SIG-M5 (cell line): ENCODE data around the gene IL1A.
"Not testable (repeated sequence)": the region's sequence is repeated elsewhere in the genome, so short reads cannot be mapped to it uniquely, and the experiment has no call there.

Source experiments
- DNase-seq: peaks from one replicate; lab custom pipeline; 2025; lab: John Stamatoyannopoulos, UW

Gene IL1A, protein sequence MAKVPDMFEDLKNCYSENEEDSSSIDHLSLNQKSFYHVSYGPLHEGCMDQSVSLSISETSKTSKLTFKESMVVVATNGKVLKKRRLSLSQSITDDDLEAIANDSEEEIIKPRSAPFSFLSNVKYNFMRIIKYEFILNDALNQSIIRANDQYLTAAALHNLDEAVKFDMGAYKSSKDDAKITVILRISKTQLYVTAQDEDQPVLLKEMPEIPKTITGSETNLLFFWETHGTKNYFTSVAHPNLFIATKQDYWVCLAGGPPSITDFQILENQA

DNA sequence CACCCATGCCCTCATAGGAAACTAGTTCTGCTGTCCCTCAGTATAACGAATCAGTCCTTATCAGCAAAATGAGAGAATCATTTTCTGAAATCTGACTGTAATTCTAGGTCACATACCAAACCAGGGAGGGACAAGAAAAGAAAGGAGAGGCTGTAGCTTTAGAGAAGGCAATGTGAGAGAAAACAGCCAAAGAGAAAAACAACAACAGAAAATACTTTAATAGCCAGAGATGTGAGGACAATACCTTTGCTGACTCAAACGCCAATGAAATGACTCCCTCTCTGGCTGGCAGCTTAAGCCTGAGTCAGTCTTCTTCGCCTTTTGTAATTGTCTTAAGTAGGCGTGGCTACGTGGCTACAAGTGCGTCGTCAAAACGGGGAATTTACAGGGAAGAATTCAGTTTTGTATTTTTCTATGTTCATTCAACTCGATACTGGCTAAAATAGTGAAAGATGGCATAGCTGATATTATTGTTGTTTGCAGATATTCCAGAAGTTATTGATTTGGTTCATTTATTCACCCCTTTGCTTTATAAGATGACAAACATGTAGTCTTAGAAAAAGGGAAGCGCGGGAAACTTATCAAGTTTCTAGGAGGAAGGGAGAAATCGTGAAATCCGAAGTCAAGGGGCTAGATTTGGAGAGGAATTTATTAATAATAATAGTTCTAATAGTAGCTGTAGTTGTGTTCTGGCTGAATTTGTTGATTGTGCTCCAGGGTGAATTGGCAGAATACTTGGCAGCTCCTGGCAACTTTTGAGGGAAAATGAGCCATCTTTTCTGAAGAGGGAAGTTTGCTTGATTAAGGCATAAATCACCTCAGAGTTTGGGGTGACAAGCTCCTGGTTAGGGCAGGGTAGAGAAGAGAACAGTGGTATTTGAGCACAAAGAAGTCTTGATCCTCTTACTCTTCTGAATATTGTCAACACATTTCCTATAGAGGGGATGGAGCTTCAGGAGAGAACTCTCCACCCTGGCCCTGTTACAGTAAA is at the start of gene IL1A:
Gene IL1A, minus strand, starts transcription at position 295 of the 991 bp plus-strand sequence. CDS start 723 bp downstream, outside the sequence.
- DNase-seq = peak; percentile 9

DNA sequence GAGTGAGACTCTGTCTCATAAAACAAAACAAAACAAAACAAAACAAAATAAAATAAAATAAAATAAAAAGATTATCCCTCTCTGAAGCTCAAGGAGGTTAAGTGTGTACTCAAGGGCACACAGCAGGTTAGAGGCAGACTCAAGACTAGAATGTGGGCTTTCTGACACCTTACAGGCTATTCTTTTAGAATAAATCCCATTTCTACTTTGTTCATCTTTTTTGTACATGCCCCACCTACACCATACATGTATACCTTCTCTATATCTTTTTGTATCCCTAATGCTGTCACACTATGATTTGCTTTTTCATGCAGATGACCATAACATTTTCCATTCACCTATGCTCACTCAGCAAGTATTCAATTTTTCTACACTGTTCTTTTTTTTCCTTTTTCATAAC is 49.7 kb upstream of the IL1A start:
- DNase-seq = no peak

GRCh38 chr2:112833639-112833931 is 49.3 kb upstream of the IL1A start:
- not testable (repeated sequence) for DNase-seq

DNA sequence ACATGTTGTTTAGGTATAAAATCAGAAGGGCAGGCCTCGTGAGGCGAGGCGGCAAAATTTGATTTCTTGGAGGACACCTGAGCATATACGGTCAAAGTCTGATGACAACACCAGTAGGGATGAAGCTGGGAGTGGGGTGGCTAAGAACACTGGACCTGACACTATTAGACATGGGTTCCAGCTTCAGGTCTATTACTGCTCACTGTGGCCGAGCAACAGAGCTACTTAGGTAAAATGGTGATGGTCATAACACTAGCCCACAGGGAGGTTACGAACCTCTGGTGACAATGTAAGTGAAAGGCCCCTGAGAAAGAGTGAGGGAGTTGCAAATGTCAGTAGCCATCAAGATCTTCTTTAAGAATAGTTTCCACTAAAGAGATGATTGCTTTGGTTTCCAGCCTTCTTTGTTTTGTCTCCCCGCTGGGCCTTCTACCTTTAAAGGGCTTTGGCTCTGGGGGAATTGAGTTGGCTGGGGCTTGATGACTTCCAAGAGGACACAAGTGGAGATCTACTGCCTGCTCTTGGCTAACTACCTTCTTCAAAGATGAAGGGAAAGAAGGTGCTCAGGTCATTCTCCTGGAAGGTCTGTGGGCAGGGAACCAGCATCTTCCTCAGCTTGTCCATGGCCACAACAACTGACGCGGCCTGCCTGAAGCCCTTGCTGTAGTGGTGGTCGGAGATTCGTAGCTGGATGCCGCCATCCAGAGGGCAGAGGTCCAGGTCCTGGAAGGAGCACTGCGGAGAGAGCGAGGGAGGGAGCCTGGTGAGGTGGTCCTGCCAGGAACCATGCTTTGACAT is 48.7 kb upstream of the IL1A start:
- DNase-seq = no peak

GRCh38 chr2:112831946-112832840 is 47.9 kb upstream of the IL1A start:
- no peak for DNase-seq

DNA sequence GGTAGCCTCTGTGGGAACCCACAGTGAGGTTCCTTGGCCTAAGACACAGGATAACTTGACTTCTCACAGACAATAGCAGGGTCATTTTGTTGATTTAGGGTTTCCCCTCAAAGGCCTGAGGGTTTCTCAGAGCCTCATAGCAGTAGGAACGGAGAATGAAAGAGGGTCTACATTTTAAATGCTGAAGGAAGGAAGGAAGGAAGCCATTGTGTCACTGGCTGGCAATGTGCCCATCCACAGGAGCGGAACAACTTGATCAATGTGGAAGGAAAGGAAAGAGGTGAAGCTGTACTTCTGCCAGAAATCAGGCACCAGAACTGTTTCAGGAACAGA is 47.2 kb upstream of the IL1A start:
- no peak for DNase-seq

DNA sequence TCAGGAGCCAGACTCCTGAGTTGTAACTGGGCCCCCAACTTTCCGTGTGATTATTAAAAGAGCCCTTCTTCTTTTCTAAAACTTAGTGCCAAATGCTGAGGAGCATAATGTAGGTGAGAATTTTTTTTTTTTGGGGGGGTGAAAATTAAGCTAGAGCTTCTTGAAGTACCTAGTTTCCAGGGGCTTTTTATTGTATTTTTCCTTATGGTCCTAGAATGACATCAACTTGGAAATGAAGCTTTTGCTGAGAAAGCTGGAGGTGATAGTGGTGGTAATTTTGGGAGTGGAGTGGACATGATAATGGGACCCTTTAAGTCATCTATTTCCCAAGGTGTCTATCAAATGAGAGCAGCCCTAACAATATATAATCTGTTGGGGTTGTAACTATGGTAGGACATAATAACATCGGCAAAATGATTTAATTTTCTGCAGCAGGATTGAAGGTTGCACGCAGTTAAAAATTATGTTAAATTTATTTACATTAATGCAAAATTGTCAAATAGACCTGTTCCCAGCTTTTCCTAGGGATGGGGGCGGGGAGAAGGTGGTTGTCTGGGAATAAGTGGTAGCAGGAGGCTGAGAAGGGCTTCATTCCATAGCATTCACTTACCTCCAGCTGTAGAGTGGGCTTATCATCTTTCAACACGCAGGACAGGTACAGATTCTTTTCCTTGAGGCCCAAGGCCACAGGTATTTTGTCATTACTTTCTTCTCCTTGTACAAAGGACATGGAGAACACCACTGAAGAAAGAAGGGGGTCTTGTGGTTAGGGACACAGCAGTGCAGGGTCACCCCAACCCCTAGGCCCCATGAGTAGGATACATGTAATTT is 46.6 kb upstream of the IL1A start:
- DNase-seq = no peak

DNA sequence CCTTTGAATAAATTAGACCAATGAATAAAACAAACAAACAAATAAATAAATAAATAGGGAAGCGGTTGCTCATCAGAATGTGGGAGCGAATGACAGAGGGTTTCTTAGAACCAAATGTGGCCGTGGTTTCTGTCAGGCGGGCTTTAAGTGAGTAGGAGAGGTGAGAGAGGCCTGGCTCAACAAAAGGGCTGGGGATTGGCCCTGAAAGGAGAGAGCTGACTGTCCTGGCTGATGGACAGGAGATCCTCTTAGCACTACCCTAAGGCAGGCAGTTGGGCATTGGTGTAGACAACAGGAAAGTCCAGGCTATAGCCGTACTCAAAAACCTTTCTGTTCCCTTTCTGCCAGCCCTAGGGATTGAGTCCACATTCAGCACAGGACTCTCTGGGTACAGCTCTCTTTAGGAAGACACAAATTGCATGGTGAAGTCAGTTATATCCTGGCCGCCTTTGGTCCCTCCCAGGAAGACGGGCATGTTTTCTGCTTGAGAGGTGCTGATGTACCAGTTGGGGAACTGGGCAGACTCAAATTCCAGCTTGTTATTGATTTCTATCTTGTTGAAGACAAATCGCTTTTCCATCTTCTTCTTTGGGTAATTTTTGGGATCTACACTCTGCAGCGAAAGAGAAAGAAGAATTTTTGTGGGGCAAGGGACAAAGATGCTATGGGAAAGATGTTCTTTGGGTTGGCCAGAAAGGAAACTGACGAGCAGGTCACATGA is 45.8 kb upstream of the IL1A start:
- no peak for DNase-seq

GRCh38 chr2:112829101-112829960 is 45.0 kb upstream of the IL1A start:
- no peak for DNase-seq

- DNase-seq = no peak
Observed at GRCh38 chr2:112828251-112828691, 44.0 kb upstream of the IL1A start.

GRCh38 chr2:112827604-112828185 is 43.4 kb upstream of the IL1A start:
- DNase-seq = no peak

DNA sequence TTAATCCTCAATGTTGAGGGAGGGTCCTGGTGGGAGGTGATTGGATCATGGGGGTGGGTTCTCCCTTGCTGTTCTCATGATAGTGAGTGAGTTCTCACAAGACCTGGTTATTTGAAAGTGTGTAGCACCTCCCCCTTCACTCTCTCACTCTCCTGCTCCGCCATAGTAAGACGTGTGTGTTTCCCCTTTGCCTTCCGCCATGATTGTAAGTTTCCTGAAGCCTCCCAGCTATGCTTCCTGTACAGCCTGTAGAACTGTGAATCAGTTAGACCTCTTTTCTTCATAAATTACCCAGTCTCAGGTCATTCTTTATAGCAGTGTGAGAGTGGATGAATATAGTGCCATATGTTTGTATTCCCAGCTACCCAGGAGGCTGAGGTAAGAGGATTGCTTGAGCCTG is 42.7 kb upstream of the IL1A start:
- no peak for DNase-seq

DNA sequence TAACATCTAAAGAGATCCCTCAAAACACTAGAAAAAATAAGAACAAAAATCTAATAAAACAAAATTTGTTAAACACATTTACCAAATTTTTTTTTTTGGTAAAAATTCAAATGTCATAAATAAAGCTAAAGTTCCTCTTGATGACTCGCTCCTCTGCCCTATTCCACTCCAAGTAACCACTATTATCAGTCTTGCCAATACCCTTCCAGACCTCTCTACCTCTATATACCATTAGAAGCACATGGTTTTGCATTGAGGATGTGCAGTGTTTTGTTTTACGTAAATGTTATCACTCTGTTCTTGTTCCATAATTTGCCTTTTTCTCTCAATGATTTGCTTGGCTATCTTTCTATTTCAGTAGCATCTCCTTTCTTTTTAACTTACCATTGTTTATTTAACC is 41.4 kb upstream of the IL1A start:
- DNase-seq = no peak

- DNase-seq = no peak
Observed at GRCh38 chr2:112824694-112825085, 40.4 kb upstream of the IL1A start.

DNA sequence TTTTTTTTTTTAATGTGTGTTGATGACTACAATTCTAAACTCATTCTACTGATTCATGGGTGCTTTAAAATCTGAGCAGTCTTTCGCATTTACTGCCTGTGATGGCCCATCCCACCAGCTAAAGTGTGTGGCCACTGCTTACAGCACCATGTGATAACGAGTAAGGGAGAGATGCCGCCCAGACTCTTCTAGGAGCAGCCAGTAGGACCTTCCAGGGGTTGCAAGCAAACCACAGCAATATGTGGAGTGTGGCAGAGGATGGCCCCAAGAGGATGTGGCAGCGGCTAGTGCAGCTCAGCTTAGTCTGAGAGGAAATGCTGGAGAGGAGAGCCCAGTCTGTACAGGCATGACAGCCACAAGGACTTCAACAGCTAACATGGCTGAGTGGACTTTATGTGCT is 37.4 kb upstream of the IL1A start:
- no peak for DNase-seq

- no peak for DNase-seq
Observed at GRCh38 chr2:112821142-112821541, 36.8 kb upstream of the IL1A start.

DNA sequence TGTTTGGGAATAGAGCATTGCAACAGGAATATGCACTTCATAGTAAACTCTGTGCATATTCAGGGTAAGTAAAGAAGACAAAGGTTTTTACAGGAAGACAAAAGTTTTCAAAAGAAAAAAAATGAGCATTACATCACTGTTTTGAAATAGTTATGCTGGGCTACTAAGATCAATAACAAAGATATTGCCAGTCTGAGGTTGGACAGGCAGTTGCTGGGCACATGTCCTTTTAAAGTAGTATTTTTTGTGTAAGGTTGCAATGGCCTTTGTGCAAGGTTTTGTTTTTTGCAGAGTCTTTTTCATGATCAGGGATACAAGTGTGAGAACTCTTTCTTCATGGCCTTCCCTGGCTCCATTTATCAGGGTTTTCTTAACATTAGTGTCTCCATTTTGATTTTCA is 36.0 kb upstream of the IL1A start:
- no peak for DNase-seq

GRCh38 chr2:112819081-112819480 is 34.8 kb upstream of the IL1A start:
- no peak for DNase-seq
